Progenitor cell of endocrine pancreas (in vitro differentiated cells): ENCODE measurements around the gene IL16. TPM values are rescaled to one million over a fixed set of nuclear protein-coding genes. Genes with fewer than 3 reads are reported as not detected.
A peak's percentile ranks its signal among the peaks of the same experiment; 100 is the strongest.

Experiments
- DNase-seq: peaks from one replicate; pipeline ENCODE4 v3.0.0; 2021; ENCODE audit warnings: low spot score; ENCODE audit not compliant: unreplicated experiment
- H3K27ac Mint-ChIP-seq: 2 replicates; pipeline ENCODE4 v1.8.0; 2021; ENCODE audit warnings: mild to moderate bottlenecking, moderate library complexity, mixed read lengths
- H3K27me3 Mint-ChIP-seq: 2 replicates; pipeline ENCODE4 v1.8.0; 2021; ENCODE audit warnings: mixed read lengths
- H3K36me3 Mint-ChIP-seq: 2 replicates; pipeline ENCODE4 v1.8.0; 2022; ENCODE audit warnings: mixed read lengths; ENCODE audit not compliant: insufficient read depth
- H3K4me1 Mint-ChIP-seq: 2 replicates; pipeline ENCODE4 v1.8.0; 2021; ENCODE audit warnings: low read depth, mixed read lengths
- H3K4me3 Mint-ChIP-seq: 2 replicates; pipeline ENCODE4 v1.8.0; 2021; ENCODE audit warnings: low read depth, mild to moderate bottlenecking, moderate library complexity, mixed read lengths
- H3K9me3 Mint-ChIP-seq: 2 replicates; pipeline ENCODE4 v1.8.0; 2021; ENCODE audit warnings: low read depth, mixed read lengths
- total RNA-seq: library from RNA; stranded (reverse); gene quantifications from 2 replicates; pipeline ENCODE4 v1.2.1, GENCODE V29; 2021
- TF ChIP-seq, protein P1 (sequence below): fragments of 200-600 bp; sonication (generic); IDR thresholded peaks from one replicate; pipeline ENCODE4 v1.5.0; 2021; ENCODE audit warnings: antibody characterized with exemption, mild to moderate bottlenecking; ENCODE audit not compliant: unreplicated experiment

Gene IL16
- total RNA-seq, 1 donor from 2014 or later = 0.38 TPM

DNA sequence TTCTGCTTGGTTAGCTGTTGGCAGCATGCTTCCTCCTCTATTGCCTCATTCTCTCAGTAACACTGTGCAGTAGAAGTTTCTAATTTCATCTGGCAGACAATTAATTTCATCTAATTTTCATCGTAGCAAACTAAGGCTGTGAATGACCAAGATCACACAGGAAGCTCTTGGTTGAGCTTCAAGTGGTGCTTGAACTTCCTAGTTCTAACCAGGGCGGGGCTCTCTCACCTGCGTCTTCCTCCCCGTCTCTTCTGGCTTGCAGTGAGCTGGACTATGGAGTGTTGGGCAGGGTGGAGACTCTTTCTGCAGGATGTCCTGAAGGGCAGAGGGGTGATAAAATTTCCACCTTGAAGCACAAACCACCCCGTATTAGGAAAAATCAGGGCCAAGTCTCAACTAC is 2.0 kb upstream of the IL16 start:
- peaks cover 25% of the 10 kb centered on the region for H3K27me3 Mint-ChIP-seq
- TF ChIP-seq, protein P1, sequence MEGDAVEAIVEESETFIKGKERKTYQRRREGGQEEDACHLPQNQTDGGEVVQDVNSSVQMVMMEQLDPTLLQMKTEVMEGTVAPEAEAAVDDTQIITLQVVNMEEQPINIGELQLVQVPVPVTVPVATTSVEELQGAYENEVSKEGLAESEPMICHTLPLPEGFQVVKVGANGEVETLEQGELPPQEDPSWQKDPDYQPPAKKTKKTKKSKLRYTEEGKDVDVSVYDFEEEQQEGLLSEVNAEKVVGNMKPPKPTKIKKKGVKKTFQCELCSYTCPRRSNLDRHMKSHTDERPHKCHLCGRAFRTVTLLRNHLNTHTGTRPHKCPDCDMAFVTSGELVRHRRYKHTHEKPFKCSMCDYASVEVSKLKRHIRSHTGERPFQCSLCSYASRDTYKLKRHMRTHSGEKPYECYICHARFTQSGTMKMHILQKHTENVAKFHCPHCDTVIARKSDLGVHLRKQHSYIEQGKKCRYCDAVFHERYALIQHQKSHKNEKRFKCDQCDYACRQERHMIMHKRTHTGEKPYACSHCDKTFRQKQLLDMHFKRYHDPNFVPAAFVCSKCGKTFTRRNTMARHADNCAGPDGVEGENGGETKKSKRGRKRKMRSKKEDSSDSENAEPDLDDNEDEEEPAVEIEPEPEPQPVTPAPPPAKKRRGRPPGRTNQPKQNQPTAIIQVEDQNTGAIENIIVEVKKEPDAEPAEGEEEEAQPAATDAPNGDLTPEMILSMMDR = no peak
- DNase-seq = no peak
- H3K9me3 Mint-ChIP-seq = no peaks in the 10 kb centered on the region
- no peaks in the 10 kb centered on the region for H3K4me1 Mint-ChIP-seq
- no peak overlapping the region for H3K27ac Mint-ChIP-seq
- H3K4me3 Mint-ChIP-seq = no peak overlapping the region
- no peaks in the 10 kb centered on the region for H3K36me3 Mint-ChIP-seq

DNA sequence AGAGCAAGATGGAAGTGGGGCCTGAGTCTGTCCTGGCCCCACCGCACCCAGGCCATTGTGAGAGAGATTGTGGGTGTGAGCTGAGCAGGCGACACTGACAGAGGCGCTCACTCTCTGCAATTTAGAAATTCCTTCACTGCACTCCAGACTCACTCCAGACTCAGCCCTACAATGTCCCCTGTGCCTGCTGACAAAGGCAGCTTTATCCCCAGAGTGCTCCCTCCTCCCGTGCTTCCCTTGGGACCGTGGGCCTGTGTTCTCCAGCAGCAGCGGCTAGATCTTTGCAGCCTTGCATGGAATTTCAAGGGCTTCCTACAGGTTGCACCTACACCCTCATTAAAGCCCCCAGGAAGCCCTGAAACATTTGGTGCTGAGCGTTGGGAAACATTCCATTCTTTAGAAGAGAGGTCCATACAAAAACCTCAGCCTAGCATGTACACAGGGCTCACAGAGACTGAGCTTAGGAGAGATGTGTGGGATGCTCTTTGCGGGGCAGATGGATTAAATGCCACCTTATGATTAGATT is 1.3 kb upstream of the IL16 start:
- Mint-ChIP-seq H3K27me3 (peaks cover 25% of the 10 kb centered on the region), H3K4me3 (no peak overlapping the region), H3K4me1 (no peaks in the 10 kb centered on the region), H3K9me3 (no peaks in the 10 kb centered on the region), H3K27ac (peak overlapping the region; percentile 30), H3K36me3 (no peaks in the 10 kb centered on the region)
- no peak for DNase-seq
- TF ChIP-seq, protein P1 = no peak

DNA sequence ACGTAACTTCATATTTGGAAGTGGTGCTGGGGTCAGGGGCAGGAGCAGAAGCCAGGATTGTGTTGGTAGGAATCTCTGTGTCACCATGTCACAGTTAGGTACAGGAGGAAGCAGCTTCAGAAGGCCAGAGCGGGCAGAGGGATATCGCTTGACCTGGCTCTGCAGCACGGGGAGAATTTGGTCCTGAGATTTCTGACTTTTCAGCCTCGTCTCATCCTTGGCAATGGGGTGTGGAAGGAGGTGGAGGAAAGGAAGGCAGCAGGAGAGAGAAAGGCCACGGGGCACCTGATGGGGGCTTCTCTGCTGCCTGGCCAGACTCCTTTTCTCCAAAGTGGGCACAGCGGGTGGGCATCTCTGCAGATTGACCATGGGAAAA is 564 bp downstream of the IL16 start:
- Mint-ChIP-seq H3K4me1 (no peaks in the 10 kb centered on the region), H3K36me3 (no peaks in the 10 kb centered on the region), H3K27ac (no peak overlapping the region), H3K9me3 (no peaks in the 10 kb centered on the region), H3K4me3 (no peak overlapping the region), H3K27me3 (peaks cover 21% of the 10 kb centered on the region)
- TF ChIP-seq, protein P1 = no peak
- no peak for DNase-seq

DNA sequence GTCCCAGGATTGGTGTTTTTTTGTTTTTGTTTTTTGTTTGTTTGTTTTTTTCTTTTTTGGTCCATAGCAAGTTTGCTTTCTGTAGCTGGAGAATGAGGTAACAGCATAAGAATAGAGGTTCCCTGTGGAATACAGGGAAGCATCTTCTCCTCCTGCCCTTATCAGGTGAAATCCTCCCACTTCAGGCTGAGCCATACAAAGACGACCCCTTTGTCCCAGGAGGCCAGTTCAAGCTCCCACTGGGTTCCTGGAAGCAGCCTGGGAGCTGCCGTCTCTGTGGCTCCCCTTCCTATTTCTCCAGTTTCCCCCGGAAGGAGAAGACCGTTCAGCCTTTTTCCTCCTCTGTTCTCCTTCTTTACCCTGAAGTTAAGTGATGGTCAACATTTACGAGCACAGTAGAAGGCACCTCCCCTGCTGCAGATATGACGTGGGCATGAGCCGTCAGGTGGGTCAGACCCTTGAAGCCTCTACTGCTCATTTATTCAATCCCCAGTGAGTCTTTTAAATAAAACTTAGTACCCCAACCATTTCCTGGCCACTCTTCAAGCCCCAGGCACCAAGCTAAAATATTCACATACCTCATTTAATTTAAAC is 1.1 kb downstream of the IL16 start:
- no peaks in the 10 kb centered on the region for H3K4me1 Mint-ChIP-seq
- H3K27me3 Mint-ChIP-seq = peaks cover 21% of the 10 kb centered on the region
- no peak overlapping the region for H3K27ac Mint-ChIP-seq
- no peaks in the 10 kb centered on the region for H3K36me3 Mint-ChIP-seq
- H3K9me3 Mint-ChIP-seq = no peaks in the 10 kb centered on the region
- H3K4me3 Mint-ChIP-seq = no peak overlapping the region
- TF ChIP-seq, protein P1 = no peak
- DNase-seq = no peak

DNA sequence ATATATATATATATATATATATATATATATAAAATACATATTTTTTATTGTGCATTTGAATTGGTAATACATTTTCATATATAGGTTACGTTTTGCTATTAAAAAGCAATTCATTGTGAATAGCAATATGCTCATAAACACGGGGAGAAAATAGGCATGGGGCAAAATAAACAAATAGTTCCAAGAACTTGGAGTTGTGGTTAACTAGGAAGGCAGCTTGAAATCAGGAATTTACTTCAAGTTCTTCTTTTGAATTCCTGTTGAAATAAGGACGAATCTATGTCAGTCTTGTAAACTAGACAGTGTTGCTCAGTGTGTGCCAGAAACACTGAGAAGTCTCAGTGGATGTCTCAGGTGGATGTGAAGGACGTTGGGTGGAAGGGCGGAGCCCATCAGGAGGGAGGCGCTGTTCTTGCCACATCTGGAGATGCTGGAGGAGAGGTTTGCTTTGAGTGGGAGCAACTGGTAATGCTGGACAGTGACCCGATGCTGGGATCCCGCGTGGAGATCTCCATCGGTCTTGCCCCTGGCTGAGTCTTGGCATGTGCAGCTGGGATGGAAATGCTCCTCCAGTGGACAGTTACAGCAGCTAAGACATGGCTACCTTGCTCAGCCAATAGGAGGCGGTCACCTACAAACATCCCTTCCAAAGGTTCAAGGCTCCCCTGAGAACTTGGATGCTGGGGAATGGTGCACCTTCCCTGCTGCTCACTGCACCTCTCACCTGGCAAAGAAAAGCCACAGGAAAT is 2.5 kb downstream of the IL16 start:
- Mint-ChIP-seq H3K4me3 (no peak overlapping the region), H3K27me3 (peaks cover 21% of the 10 kb centered on the region), H3K4me1 (no peaks in the 10 kb centered on the region), H3K36me3 (no peaks in the 10 kb centered on the region), H3K9me3 (no peaks in the 10 kb centered on the region), H3K27ac (no peak overlapping the region)
- DNase-seq = no peak
- TF ChIP-seq, protein P1 = no peak
